BE2C (cell line): Measurements from ENCODE around the gene TRAF4.
"Not testable (repeated sequence)": the region's sequence is repeated elsewhere in the genome, so short reads cannot be mapped to it uniquely, and the experiment has no call there.

Experiments
- DNase-seq: peaks from one replicate; pipeline ENCODE4 v3.0.0-alpha.2; 2020
- H3K27me3 ChIP-seq: fragments of 250-450 bp; sonication (Bioruptor Pico); 2 replicates; pipeline ENCODE4 v1.5.1; 2020; ENCODE audit warnings: mild to moderate bottlenecking
- H3K36me3 ChIP-seq: fragments of 250-450 bp; sonication (Bioruptor Pico); 2 replicates; pipeline ENCODE4 v1.5.1; 2020; ENCODE audit warnings: mild to moderate bottlenecking
- H3K4me1 ChIP-seq: fragments of 250-450 bp; sonication (Bioruptor Pico); 2 replicates; pipeline ENCODE4 v1.5.1; 2020
- H3K4me3 ChIP-seq: 2 replicates; pipeline ENCODE4 v1.5.1; 2011; ENCODE audit warnings: low read depth, low read length
- H3K9me3 ChIP-seq: fragments of 250-450 bp; sonication (Bioruptor Pico); 2 replicates; pipeline ENCODE4 v1.5.1; 2020
- CTCF ChIP-seq: IDR thresholded peaks from 2 replicates; pipeline ENCODE4 v1.5.1; 2012; ENCODE audit warnings: mild to moderate bottlenecking, low read depth, low read length

TRAF4 gene

DNA sequence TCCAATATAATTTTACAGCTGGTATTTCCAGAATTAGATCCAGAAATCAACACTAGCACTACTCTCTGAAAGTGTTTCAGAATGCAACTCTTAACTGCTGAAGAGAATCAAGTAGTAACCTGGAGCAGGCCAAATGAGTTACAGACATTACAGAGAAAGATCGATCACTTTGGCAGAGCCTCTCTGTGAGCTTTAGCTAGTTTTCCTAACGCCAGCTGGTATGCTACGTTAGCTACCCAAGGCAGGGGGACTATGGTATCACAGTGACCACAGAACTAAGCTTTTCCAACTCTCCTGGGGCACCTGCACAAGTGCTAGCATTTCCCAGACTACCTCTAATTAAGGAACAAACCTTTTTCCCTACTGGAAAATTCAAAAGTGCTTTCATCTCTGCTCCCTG, 30.4 kb downstream of the TRAF4 start:
- H3K4me3 ChIP-seq, result no peak overlapping the region
- no peak for DNase-seq
- H3K9me3 ChIP-seq, result no peaks in the 10 kb centered on the region
- no peaks in the 10 kb centered on the region for H3K27me3 ChIP-seq
- no peak for TF ChIP-seq CTCF
- no peaks in the 10 kb centered on the region for H3K36me3 ChIP-seq
- H3K4me1 ChIP-seq, result no peaks in the 10 kb centered on the region

DNA sequence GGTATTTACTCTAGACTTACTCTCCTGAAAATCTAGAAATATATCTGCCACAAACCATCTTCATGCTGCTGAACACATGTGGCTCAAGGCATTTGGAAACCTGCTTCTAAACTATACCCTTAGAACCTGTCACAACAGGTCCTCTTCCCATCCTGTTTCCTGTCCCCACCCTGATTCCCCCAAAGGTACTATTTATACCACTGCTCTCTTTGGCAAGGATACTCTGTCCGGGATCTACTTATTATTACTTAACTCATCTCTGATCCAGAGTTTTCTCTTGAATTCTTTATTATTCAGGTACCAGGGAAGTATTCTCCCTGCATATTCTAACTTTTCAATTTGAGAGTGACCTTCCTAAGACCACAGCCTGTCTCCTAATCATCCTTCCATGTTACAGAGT, 33.4 kb downstream of the TRAF4 start:
- no peak for DNase-seq
- Histone ChIP-seq H3K36me3 (no peaks in the 10 kb centered on the region), H3K9me3 (no peaks in the 10 kb centered on the region), H3K4me3 (no peak overlapping the region), H3K4me1 (no peaks in the 10 kb centered on the region), H3K27me3 (no peaks in the 10 kb centered on the region)
- no peak for TF ChIP-seq CTCF

- not testable (repeated sequence) for H3K27me3 ChIP-seq, H3K4me1 ChIP-seq, DNase-seq, H3K36me3 ChIP-seq, H3K4me3 ChIP-seq, H3K9me3 ChIP-seq
Observed at GRCh38 chr17:28779601-28780000, 35.8 kb downstream of the TRAF4 start.

DNA sequence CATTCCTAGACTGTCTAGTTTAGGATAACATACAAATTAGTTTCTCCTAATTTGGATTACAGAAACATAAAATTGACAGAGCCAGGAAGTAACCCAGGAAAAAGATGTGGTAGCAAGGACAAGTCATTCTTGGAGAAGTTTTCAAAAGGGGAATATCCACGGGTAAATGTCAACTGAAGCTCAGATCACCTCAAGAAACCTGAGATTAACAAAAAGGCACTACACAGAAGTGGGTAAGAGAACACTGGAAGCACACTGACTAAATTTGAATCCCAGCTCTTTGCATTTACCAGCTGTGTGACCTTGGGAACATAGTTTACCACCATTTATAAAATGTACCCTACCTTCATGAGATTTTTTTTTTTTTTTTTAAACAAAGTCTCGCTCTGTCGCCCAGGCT, 39.4 kb downstream of the TRAF4 start:
- no peak for TF ChIP-seq CTCF
- Histone ChIP-seq H3K27me3 (no peaks in the 10 kb centered on the region), H3K4me1 (no peaks in the 10 kb centered on the region), H3K4me3 (no peak overlapping the region), H3K36me3 (no peaks in the 10 kb centered on the region), H3K9me3 (no peaks in the 10 kb centered on the region)
- no peak for DNase-seq

GRCh38 chr17:28788100-28788499, 44.3 kb downstream of the TRAF4 start:
- no peak for DNase-seq
- no peak for TF ChIP-seq CTCF
- H3K4me3 ChIP-seq, result no peak overlapping the region
- no peaks in the 10 kb centered on the region for H3K36me3 ChIP-seq
- no peaks in the 10 kb centered on the region for H3K4me1 ChIP-seq
- H3K27me3 ChIP-seq, result no peaks in the 10 kb centered on the region
- no peaks in the 10 kb centered on the region for H3K9me3 ChIP-seq

DNA sequence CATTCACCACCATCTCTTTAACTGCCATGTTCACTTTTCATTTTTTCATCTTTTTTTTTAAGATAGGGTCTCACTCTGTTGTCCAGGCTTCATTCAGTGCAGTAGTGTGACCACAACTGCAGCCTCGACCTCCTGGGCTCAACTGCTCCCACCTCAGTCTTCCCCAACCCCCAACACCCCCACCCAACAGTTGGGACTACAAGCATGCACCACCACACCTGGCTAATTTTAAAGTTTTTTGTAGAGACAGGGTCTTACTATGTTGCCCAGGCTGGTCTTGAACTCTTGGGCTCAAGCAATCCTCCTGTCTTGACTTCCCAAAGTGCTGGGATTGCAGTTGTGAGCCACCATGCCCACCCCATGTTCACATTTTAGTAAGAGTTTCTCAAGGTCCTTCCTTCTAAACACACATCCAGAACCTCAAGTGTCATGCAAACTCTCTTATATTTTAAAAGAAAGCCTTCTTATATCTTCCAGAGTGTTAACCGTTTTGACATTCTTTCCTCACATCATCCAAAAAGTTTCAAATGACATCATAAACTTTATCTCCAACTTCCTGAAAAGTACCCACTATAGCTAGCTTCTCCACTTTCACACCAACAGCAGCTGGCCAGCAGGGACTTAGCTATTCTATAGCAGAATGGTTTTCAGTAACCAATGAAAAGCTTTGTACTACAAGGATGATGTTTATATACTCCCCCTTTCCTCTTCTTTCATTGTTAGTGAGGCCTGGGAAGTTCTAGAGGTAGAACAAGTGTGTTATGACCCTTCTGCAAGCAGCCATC, 49.3 kb downstream of the TRAF4 start:
- TF ChIP-seq CTCF, result no peak
- no peak overlapping the region for H3K4me3 ChIP-seq
- H3K36me3 ChIP-seq, result no peaks in the 10 kb centered on the region
- no peak for DNase-seq
- no peaks in the 10 kb centered on the region for H3K27me3 ChIP-seq
- H3K4me1 ChIP-seq, result no peaks in the 10 kb centered on the region
- H3K9me3 ChIP-seq, result no peaks in the 10 kb centered on the region

GRCh38 chr17:28794846-28795441, 51.1 kb downstream of the TRAF4 start:
- H3K27me3 ChIP-seq, H3K4me1 ChIP-seq, DNase-seq, H3K4me3 ChIP-seq, H3K36me3 ChIP-seq, H3K9me3 ChIP-seq: not testable (repeated sequence)
